GM18502 (cell line): ENCODE measurements around the gene CCDC157.

Experiments
- ATAC-seq: cut with Tn5 transposase; IDR thresholded peaks from one replicate; pipeline ENCODE4 v1.9.1; 2021; ENCODE audit warnings: mild to moderate bottlenecking; ENCODE audit not compliant: unreplicated experiment, poor library complexity

Gene CCDC157

DNA sequence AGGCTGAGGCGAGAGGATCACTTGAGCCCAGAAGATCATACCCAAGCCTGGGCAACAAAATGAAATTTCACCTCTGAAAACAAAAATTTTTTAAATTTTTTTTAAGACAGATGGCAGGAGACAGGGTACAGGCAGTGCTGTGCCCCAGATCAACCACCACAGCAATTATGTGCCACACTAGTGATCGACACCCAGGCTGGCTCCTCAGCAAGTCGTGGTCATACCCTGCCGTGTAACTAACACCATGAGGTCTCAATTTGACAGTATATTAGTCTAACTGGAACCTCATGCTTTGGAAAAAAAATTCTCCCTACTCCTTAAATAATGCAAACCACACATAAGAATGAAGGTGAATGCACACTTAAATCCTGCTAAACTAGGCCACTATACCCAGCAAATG, 8.4 kb upstream of the CCDC157 start:
- no peak for ATAC-seq

DNA sequence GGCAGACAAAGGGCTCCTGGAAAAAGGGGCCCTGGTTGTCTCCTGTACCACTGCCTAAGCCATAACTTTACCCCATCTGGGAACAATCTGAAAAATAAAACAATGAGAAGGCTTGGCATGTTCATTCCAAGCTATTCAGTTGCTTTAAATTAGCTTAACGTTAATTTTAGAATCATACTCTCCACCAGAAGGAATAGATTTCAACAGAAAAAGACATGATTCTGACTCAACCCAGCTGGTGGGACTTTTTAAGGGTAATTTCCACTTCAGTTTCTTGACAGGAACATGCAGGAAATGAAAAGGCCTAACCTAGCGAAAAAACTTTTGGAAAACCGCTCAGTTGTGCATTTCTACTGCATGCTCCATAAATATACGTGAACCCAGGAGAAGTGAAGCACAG, 8.0 kb upstream of the CCDC157 start:
- ATAC-seq: no peak

DNA sequence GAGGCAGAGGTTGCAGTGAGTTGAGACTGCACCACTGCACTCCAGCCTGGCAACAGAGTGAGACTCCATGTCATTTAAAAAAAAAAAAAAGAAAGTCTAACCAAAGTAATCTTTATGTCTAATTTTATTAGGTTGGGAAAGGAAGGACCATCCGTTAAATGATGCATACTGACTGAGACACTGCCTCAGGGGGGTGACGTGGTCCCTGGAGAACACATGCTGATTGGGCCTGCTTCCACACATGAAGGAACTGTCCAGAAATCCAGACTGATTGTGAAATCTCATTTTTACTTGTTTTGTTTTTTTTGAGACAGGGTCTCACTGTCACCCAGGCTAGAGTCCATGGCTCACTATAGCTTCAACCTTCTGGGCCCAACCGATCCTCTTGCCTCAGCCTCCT, 5.6 kb upstream of the CCDC157 start:
- no peak for ATAC-seq

DNA sequence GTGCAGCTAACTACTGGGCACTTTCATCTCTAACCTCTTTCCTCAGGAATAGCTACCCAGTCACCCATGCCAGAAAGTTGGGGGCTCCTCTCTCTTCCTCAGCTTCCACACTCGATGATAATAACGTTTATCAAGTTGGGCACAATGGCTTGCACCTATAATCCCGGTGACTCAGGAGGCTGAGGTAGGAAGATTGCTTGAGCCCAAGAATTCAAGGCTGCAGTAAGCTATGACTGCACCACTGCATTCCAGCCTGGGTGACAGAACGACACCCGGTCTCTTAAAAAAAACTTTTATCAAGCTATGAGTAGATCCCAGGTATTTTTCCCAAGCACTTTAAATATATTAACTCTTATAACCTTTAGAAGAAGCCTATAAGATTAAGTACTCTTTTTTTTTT, 2.2 kb upstream of the CCDC157 start:
- no peak for ATAC-seq

DNA sequence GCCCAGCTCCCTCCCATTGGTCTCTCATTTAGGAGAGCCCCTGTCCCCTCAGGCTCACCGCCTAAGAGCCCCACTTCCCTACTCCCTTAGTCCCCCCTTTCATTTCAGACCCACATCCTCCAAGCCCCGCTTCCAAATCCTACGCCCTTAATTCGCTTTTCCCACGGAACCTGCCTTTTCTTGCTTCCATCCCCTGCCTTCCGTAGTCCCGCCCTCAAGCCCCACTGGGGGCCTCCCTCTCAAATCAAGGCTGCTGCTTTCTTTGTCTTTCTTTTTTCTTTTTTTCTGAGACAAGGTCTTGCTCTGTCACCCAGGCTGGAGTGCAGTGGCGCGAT, 396 bp downstream of the CCDC157 start:
- peak; percentile 11 for ATAC-seq

DNA sequence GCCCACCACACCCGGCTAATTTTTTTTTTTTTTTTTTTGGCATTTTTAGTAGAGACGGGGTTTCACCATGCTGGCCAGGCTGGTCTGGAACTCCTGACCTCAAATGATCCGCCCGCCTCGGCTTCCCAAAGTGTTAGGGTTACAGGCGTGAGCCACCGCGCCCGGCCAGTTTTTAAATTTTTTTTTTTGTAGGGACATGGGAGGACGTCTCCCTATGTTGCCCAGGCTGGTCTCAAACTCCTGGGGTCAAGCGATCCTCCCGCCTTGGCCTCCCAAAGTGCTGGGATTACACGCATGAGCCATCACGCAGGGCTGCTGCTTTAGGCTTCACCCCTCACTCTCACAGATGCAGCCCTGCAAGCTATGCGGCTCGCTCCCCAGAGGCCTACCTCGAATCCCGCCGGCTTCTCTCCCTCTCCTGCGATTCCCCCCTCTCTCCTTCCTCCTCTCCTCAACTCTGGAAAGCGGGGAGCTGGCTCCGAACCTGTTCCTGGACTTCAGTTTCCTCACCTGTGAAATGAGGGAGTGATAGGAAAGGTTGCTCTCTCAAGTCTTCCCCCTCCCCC, 926 bp downstream of the CCDC157 start:
- ATAC-seq: no peak

DNA sequence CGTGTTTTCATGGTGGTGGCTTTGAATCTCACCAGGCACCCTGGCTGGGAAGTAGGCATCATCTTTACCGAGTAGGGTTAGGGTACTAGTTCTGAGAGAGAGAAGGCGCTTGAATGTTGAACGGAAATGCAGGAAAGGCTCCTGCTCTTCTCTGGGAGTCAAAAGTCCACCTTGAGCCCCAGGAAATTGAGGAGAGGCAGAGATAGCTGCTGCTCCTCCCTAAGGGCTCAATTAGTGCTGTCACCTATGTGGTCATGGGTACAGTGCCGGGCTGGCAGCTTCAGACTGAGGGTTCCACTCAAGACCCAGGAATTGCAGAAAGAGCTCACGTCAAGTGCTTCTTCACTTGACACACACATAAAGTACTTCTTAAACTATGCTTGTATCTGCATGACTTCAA, 1.7 kb downstream of the CCDC157 start:
- no peak for ATAC-seq

DNA sequence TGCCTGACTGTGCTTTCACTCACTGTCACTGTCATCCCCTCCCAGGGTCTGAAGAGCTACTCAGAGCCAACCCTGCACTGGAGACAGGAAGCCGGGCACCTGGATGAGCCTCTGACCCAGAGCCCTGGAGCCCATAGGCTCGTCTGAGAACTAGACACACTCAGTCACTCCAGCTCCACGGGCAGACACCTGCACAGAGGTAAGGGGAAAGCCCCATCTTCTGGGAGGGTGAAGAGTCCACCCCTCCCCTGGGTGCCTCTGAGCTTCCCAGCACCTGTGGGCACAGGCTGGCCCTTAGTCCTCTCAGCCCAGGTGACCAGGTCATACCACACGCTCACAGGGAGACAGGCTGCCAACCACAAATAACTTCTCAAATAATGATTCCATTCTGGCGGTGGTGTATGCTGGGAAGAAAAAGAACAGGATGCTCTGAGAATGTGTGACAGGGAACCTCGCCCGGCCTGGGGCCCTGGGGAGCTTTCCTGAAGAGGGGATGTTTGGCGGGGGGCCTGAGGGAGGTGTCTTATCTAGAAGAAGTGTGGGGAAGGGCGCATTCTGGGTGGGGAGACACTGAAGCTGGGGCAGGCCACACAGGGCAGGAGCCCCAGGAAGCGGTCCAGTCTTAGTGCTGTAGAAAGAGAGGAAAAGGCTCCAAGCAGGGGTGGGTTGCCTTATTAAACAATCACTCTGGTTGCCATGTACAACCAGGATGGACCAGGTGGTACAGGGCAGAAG, 5.3 kb downstream of the CCDC157 start:
- ATAC-seq: no peak

DNA sequence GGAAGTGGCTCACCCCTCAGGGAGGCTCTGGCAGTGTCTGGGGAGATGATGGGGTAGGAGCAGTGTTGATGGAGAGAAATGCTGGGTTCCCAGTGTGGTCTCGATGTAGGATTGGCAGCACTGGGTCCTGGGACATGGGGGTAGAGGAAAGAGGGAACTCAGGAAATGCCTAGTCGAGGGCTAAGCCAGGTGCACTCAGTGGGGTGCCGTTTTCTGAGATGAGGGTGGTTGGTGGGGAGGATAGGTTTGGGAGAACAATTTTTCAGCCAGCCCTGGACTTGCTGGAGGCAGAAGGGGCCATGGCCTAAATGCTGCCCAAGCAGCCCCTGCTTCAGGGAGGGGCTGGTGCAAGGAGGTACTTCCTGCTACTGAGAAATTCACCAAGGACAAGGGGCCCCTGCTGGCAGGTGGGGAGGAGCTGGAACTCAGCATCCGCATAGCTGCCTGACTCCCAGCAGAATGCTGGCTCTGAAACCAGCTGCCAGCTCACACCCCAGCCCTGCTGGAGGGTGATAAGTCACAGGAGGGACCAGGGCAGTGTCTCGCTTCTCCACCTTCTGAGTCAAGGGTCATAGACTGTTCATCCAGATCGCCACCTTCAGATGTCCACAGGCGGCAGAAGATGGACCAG, 6.0 kb downstream of the CCDC157 start:
- ATAC-seq: no peak

DNA sequence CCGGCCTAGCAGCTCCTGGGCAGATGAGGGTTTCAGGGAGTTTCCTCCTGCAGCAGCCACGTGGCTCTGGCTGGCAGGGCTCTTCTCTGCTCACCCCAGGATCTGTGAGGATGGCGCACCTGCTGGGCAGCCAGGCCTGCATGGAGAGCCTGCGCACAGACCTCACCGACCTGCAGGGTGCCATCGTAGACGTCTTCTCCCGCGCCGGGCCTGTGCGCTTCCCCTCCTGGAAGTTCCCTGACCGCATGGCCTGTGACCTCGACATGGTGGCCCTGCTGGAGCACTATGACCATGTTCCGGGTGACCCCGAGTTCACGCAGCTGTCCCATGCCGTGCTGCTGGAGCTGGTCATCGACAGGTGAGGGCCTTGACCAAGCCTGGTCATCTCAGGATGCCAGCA, 9.1 kb downstream of the CCDC157 start:
- no peak for ATAC-seq

DNA sequence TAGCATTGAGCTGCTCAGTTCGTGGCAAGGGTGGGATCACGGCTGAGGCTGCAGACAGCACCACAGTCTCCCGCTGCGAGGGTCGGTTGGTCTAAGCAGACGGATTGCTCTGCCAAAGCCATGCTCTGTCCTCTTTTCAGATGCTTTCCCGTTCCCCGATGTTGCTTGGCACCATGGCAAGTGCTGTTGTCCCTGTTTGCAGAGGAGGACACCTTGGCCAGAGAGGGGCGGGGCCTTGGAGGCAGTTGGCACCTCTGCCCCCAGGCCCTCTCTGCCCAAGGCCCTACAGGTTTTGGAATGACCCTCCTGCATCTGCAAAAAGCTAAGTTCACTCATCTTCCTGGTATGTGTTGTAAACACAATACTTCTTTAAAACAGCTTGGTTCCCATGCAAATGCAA, 11.6 kb downstream of the CCDC157 start:
- ATAC-seq: no peak

DNA sequence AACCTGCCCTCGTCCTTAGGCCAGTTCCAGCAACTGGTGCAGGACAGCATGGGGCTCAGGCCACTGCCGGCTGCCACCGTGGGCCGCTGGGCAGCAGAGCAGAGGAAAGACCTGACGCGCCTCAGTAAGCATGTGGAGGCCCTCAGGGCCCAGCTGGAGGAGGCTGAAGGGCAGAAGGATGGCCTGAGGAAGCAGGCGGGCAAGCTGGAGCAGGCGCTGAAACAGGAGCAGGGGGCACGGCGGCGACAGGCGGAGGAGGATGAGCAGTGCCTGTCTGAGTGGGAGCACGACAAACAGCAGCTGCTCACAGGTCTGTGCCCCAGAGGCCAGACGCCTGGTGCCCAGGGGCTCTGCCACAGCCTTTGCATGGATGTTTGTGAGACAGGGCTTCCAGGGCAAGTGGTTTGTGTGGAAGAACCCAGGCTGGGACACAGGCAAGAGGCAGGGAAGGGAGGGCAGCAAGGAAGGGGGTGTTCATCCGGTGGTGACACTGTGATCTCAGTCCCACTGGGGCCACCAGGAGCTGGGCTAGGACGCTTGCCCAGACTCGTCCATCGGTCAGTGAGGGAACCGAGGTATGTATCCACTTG, 13.9 kb downstream of the CCDC157 start:
- ATAC-seq: no peak

DNA sequence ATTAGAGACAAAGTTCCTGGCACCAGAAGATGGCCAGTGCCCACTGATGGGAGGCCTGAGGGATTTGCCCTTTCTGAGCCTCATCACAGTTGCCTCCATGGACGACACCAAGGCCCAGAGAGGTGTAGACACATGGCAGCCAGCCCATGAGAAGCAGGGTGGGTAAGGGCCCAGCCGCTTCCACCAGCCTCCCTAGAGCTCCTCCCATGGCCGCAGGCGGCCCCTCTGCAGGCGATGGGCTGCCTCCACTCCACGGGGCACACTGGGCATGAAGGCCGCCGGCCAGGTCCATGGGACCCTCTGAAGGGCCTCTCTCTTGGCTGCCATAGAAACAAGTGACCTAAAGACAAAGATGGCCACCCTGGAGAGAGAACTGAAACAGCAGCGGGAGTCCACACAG, 14.5 kb downstream of the CCDC157 start:
- no peak for ATAC-seq

DNA sequence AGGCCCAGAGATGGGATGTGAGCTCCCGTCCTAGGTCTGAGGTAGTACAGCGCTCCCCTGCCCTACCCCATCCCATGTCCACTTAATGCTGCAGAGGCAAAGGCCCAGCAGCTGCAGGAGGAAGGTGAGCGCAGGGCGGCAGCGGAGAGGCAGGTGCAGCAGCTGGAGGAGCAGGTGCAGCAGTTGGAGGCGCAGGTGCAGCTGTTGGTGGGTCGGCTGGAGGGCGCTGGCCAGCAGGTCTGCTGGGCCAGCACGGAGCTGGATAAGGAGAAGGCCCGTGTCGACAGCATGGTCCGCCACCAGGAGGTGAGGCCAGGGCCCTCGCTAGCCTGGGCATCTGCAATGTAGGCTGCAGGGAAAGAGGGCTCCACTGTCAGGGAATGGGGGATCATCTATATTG, 15.2 kb downstream of the CCDC157 start:
- ATAC-seq: no peak

DNA sequence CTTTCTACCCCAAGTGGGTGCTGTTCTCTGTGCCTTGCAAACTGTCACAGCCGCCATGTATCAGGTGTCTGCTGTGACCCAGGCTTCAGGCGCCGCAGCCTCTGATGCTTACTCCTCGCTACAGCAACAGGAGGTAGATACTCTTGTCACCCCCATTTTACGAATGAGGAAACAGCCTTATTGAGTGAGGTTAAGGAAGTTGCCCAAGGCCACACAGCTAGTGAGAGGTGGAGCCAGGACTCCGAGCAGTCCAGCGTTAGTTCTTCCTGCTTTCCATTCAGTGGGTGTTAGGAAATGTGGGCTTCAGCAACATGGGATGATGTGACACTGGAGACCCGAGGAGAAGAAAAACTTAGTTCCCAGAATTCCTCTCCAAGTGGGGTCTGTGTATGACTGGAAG, 16.1 kb downstream of the CCDC157 start:
- no peak for ATAC-seq

DNA sequence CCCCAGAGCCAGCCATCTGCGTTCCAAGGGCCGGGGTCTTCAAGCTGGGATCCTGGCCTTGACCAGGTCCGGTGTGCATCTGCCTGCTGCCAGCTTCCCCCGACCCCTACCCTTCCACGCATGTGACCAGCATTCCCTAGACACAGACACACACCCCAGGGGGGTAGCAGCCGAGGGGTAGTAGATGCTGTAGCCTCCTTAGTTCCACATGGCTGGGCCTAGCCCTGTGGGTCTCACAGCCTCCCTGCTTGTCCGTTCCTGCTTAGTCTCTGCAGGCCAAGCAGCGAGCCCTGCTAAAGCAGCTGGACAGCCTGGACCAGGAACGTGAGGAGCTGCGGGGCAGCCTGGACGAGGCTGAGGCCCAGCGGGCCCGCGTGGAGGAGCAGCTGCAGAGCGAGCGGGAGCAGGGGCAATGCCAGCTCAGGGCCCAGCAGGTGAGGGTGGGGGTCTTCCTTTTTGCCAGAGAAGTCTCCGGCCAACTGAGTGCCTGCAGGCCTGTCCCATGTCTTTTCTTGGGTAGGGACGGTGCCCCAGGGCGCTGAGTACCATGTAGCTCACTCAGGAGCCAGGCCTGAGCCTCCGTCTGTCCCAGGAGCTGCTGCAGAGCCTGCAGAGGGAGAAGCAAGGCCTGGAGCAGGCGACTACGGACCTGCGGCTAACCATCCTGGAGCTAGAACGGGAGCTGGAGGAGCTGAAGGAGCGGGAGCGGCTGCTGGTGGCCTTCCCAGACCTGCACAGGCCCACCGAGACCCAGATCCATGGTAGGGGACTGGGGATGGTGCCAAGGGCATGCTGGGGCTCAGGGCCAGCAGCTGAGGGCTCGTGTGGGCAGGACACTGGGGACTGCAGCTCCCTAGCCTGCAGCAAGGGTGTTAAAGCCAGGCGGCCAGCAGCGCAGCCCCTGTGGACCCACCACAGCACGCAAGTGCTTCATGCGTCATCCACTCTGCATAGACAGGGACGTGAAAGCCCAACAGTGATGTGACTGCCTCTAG, 16.8 kb downstream of the CCDC157 start:
- no peak for ATAC-seq

DNA sequence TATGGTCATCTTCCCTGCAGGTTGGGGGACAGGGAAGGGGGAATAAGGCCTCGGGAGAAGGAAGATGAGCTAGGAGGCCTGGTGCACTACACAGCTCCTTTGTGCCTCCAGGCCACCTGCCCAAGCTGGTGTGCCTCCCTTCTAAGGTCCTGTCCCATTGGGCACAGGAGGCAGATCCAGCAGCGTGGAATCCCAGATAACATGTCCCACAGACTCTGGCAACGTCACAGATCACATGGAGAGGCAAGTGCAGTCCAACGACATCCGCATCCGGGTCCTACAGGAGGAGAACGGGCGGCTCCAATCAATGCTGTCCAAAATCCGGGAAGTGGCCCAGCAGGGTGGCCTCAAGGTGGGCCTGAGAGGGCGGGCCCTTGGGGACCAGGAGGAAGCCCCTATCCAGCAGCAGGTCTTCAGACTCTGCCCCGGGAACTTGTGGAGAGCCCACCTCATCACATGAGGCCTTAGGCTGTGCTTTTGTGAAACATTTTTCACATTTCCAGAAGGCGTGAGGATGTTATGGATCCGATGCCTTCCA, 18.6 kb downstream of the CCDC157 start:
- ATAC-seq: no peak

DNA sequence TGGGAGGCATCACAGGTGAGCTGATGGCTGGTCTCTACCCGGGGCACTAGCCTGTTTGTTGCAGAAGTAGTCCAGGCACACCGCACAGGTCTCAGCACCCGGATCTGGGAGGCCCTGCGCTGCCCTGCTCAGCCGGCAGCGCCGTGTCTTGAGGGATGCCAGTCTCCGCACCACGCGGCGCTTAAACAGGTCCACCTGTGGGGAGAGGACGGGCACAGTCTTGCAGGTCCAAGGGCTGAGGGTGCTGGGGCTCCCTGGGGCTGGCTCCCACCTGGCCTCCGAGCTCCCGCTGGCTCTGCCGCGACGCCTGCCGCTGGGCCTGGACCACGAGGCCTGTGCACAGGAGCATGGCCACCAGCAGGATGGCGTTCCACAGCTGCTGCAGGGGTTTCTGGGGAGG, 23.2 kb downstream of the CCDC157 start:
- ATAC-seq: no peak

DNA sequence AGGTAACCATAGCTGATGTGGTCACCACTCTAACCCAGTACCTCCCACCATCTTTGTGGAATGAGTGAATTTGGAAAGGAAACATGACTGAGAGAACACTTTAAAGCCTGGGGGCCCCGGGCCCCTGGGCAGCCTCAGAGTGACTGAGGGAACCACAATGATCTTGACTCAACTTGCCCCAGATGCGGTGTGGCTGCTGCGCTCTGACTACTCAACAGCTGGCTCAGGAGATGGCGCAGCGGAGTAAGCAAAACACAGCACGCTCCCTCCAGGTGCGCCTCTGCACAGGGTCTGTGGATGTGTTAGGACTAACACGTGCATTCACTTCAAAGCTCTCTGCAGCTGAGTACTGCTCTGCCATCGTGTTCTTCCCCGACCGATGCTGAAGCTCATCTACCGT, 24.5 kb downstream of the CCDC157 start:
- ATAC-seq: no peak

DNA sequence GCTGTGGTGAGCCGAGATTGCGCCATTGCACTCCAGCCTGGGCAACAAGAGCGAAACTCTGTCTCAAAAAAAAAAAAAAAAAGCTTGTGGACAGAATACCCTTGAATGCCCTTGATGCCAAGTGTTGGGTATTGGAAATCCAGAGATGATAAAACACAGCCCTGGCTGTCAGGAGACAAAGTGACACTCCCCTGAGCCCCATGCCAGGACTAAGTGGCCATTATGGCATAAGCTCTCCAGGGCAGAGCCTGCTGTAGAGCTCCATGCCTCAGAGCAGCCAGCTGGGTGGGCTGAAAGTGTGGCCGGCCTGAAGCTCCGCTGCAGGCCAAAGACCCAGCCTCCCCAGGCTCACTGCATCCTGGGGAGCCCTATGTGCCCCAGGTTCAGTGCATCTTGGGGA, 25.5 kb downstream of the CCDC157 start:
- ATAC-seq: no peak
